Lung (tissue), 12 donors: ENCODE measurements around the gene FJX1. TPM values are rescaled to one million over a fixed set of nuclear protein-coding genes. Genes with fewer than 3 reads are reported as not detected.
A peak's percentile ranks its signal among the peaks of the same experiment; 100 is the strongest.

Experiments
- ATAC-seq: fragments of 200-7000 bp; cut with Tn5 transposase; one replicate; pipeline ENCODE4 v1.9.1; 2020; ENCODE audit warnings: moderate number of reproducible peaks; ENCODE audit not compliant: insufficient read depth, low FRiP score
- DNase-seq, 3 donors: peaks; one replicate each; pipeline ENCODE4 v3.0.0-alpha.2; 2013 to 2017
- H3K27ac ChIP-seq, 2 donors: one replicate each; pipeline ENCODE4 v1.5.1; 2013; ENCODE audit warnings: mild to moderate bottlenecking in 2 of 2, moderate library complexity in 2 of 2, control low read depth in 1 of 2, inconsistent platforms in 1 of 2, low read depth in 1 of 2, low read length in 1 of 2
- H3K27me3 ChIP-seq, 3 donors: one replicate each; pipeline ENCODE4 v1.5.1; 2013; ENCODE audit warnings: low read length in 2 of 3; ENCODE audit not compliant: control insufficient read depth in 3 of 3, insufficient read depth in 3 of 3
- H3K36me3 ChIP-seq, 4 donors: one replicate each; pipeline ENCODE4 v1.5.1; 2013; ENCODE audit warnings: low read length in 4 of 4, mild to moderate bottlenecking in 1 of 4, moderate library complexity in 1 of 4; ENCODE audit not compliant: control insufficient read depth in 4 of 4, insufficient read depth in 4 of 4
- H3K4me1 ChIP-seq, 5 donors: one replicate each; pipeline ENCODE4 v1.5.1; 2013; ENCODE audit warnings: low read length in 5 of 5, mild to moderate bottlenecking in 2 of 5, moderate library complexity in 1 of 5; ENCODE audit not compliant: control insufficient read depth in 5 of 5, insufficient read depth in 5 of 5
- H3K4me3 ChIP-seq: one replicate; pipeline ENCODE4 v1.5.1; 2013; ENCODE audit warnings: mild to moderate bottlenecking, control low read depth, moderate library complexity
- H3K9ac ChIP-seq, 2 donors: one replicate each; pipeline ENCODE4 v1.5.1; 2013; ENCODE audit warnings: low read length in 2 of 2, control low read depth in 1 of 2; ENCODE audit not compliant: insufficient read depth in 1 of 2
- H3K9me3 ChIP-seq, 4 donors: one replicate each; pipeline ENCODE4 v1.5.1; 2013; ENCODE audit warnings: low read length in 3 of 4, mild to moderate bottlenecking in 1 of 4, moderate library complexity in 1 of 4; ENCODE audit not compliant: control insufficient read depth in 4 of 4, insufficient read depth in 3 of 4
- WGBS, 2 donors: extraction: QIAGEN DNeasy Blood & Tissue Kit; methylation state at CpG; one replicate each; pipeline ENCODE4 v1.1.7; 2013; 5-methylcytosine and 5-hydroxymethylcytosine counted together
- polyA plus RNA-seq, 2 donors: library from polyadenylated mRNA; stranded (reverse); fragments of 200-250 nt; gene quantifications; one replicate each; pipeline ENCODE4 v1.2.1, GENCODE V29; 2013
- total RNA-seq, 2 donors: library from RNA; depleted of rRNA in 1 of 2; stranded (reverse); fragments of >200 nt in 1 of 2; gene quantifications; one replicate each; pipeline ENCODE4 v1.2.1, GENCODE V29; 2014 to 2021
- TF ChIP-seq, protein P1 (sequence below): IDR thresholded peaks from 2 replicates; pipeline ENCODE4 v1.5.1; 2012; ENCODE audit warnings: mild to moderate bottlenecking; ENCODE audit errors: control extremely low read depth, extremely low read depth
- donor health status: control.
- donor health status: control.
- donor health status: Bipolar disorder and iron deficiency.
- donor health status: healthy.
- donor health status: DM: yes; HTN: yes; CAD: no.

The FJX1 gene
- total and polyA plus RNA-seq, 4 donors, result 2.9 to 7.7 (median 3.5) TPM

DNA sequence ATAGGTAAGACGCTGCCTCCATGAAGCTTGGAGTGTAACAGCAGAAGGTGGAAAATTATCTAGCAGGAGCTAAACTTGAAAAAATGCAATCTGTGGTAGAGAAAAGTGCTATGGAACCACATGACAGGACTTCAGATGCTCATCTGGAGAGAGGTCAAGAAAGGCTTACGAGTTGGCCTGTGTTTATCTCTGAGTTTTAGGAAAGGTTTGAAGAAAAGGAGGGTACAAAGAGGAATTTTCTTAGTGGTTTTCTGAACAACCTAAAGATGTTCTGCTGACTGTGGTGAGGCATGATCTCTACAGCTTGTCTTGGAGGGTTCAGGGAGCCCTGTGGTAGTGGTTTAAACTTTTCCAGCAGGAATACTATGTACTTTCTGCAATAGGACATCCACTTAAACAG, 8.2 kb downstream of the FJX1 start:
- 88 to 91% methylated on average over 2 of the region's 2 CpGs for WGBS, 2 donors
- peaks cover 0 to 3% (median 2%) of the 10 kb centered on the region in 3 donors for H3K27me3 ChIP-seq

DNA sequence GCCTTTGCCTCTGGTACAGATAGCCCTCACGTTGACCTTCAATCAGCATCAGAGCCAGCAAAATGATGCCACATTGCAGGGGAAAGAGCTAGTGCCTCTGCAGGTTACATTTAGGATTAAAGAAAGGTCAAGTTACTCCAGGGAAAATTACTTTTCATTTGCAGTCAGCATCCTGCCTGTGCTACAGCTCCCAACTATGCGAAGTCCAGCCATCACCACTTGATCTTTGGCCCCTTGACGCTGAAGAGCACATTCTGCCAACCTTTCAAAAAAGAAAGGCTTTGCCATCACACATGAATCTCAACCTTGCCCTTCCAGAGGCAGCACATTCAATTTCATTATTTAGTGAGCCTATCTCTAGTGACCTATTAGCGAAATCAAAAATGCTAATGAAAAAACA, 11.3 kb downstream of the FJX1 start:
- H3K4me3 ChIP-seq, result no peak overlapping the region
- H3K9ac ChIP-seq, result no peak overlapping the region
- TF ChIP-seq, protein P1, sequence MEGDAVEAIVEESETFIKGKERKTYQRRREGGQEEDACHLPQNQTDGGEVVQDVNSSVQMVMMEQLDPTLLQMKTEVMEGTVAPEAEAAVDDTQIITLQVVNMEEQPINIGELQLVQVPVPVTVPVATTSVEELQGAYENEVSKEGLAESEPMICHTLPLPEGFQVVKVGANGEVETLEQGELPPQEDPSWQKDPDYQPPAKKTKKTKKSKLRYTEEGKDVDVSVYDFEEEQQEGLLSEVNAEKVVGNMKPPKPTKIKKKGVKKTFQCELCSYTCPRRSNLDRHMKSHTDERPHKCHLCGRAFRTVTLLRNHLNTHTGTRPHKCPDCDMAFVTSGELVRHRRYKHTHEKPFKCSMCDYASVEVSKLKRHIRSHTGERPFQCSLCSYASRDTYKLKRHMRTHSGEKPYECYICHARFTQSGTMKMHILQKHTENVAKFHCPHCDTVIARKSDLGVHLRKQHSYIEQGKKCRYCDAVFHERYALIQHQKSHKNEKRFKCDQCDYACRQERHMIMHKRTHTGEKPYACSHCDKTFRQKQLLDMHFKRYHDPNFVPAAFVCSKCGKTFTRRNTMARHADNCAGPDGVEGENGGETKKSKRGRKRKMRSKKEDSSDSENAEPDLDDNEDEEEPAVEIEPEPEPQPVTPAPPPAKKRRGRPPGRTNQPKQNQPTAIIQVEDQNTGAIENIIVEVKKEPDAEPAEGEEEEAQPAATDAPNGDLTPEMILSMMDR, result no peak
- H3K27me3 ChIP-seq, result peaks cover 0 to 3% (median 2%) of the 10 kb centered on the region in 3 donors
- no peaks in the 10 kb centered on the region for H3K36me3 ChIP-seq
- ATAC-seq (no peak), DNase-seq (no peak)
- WGBS, 2 donors, result 78 to 85% methylated on average over 4 of the region's 4 CpGs
- no peaks in the 10 kb centered on the region for H3K9me3 ChIP-seq
- no peak overlapping the region for H3K27ac ChIP-seq
- H3K4me1 ChIP-seq, result no peaks in the 10 kb centered on the region

More for the DNA sequence above, 8.2 kb downstream of the FJX1 start:
- ATAC-seq, result no peak
- TF ChIP-seq, protein P1, result no peak
- Histone ChIP-seq H3K9ac (no peak overlapping the region), H3K36me3 (no peaks in the 10 kb centered on the region), H3K9me3 (no peaks in the 10 kb centered on the region), H3K4me3 (no peak overlapping the region), H3K4me1 (peaks cover 0 to 11% (median 4%) of the 10 kb centered on the region in 5 donors), H3K27ac (no peak overlapping the region)
- DNase-seq, result no peak

DNA sequence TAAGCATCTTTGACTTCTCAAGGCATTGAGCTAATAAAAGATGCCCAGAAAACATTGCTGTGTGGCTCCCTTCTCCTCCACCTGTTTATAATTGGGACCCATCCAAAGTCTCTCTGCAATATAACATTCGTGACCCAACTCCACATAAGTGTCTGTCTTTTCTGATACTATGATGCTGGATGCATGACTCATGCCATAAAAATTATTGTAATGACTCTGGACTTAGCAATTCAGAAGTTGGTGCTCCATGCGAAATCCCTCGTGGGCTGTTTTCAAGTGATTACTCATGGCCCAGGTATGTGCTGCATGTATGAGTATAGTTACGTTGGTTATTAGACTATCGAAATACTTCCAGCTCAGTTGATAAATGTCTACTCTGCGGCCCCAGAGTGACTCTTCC, 11.7 kb downstream of the FJX1 start:
- H3K9me3 ChIP-seq, result no peaks in the 10 kb centered on the region
- no peak overlapping the region for H3K4me3 ChIP-seq
- 59 to 88% methylated on average over 6 of the region's 6 CpGs for WGBS, 2 donors
- no peaks in the 10 kb centered on the region for H3K4me1 ChIP-seq
- H3K9ac ChIP-seq, result no peak overlapping the region
- peak; percentile 83 for ATAC-seq
- no peaks in the 10 kb centered on the region for H3K36me3 ChIP-seq
- no peak for DNase-seq
- no peak overlapping the region for H3K27ac ChIP-seq
- H3K27me3 ChIP-seq, result peaks cover 0 to 3% (median 2%) of the 10 kb centered on the region in 3 donors
- TF ChIP-seq, protein P1, result no peak

- Histone ChIP-seq H3K9ac (no peak overlapping the region), H3K36me3 (no peaks in the 10 kb centered on the region), H3K9me3 (no peaks in the 10 kb centered on the region), H3K4me1 (no peaks in the 10 kb centered on the region), H3K4me3 (no peak overlapping the region), H3K27ac (no peak overlapping the region), H3K27me3 (peaks cover 0 to 2% (median 0%) of the 10 kb centered on the region in 3 donors)
- WGBS, 2 donors, result 73 to 76% methylated on average over 3 of the region's 3 CpGs
- DNase-seq, result no peak
- no peak for ATAC-seq
- TF ChIP-seq, protein P1, result no peak
Measured at GRCh38 chr11:35631891-35632290, 13.6 kb downstream of the FJX1 start.
